ENCODE results near the gene CABLES1. TPM values are rescaled to one million over a fixed set of nuclear protein-coding genes. Genes with fewer than 3 reads are reported as not detected.

CABLES1 gene
- total and polyA plus RNA-seq, 2 of the 4 experiments (the other 2 are of a cell fraction), result 4.7 to 5.7 TPM

DNA sequence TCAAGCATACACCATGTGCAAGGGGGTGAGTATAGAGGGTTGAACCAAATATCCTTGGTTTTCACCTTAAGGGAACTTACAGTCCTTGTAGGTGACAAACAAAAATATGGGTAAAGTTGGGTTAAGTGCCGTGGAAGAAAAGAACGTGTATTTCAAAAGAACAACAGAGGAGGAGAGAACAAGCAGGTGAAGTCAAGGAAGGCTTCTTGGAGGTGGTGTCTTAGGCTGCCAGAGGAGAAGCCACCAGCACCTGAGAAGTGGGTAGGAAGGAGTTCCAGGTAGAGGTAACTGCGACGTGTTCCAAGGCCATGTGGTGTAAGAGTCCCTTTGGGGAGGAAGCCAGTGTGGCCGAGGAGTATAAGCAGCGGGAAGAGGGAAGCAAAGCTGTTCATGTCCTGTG is 27.2 kb downstream of the CABLES1 start:
- no peak overlapping the region for H3K14ac ChIP-seq (replicated peaks; ENCODE audit: low read depth, low read length)
- ChIA-PET CTCF (interaction anchor here (0.6 kb wide), 1 partner anchor 178 kb away, joined by 3 read pairs; no protein-coding TSS in a partner anchor), POLR2A (ENCODE audit: unreplicated experiment) (no interaction called here)
- H3K9me3 ChIP-seq (ENCODE audit: control insufficient read depth, insufficient read depth, low read length), result no peaks in the 10 kb centered on the region
- in situ Hi-C loops (cut with MboI; ENCODE audit: low sequenced_read_pairs) (no loop called here), dilution Hi-C loops (cut with HindIII; ENCODE audit: low sequenced_read_pairs, unreplicated experiment) (no loop called here), intact Hi-C loops (cut with micrococcal nuclease) (no loop called here)
- no peak overlapping the region for H3K4ac ChIP-seq (ENCODE audit: low read depth, low read length)
- no peak overlapping the region for H2BK5ac ChIP-seq (ENCODE audit: low read depth, low read length, poor library complexity, severe bottlenecking)
- TF ChIP-seq, protein P1, sequence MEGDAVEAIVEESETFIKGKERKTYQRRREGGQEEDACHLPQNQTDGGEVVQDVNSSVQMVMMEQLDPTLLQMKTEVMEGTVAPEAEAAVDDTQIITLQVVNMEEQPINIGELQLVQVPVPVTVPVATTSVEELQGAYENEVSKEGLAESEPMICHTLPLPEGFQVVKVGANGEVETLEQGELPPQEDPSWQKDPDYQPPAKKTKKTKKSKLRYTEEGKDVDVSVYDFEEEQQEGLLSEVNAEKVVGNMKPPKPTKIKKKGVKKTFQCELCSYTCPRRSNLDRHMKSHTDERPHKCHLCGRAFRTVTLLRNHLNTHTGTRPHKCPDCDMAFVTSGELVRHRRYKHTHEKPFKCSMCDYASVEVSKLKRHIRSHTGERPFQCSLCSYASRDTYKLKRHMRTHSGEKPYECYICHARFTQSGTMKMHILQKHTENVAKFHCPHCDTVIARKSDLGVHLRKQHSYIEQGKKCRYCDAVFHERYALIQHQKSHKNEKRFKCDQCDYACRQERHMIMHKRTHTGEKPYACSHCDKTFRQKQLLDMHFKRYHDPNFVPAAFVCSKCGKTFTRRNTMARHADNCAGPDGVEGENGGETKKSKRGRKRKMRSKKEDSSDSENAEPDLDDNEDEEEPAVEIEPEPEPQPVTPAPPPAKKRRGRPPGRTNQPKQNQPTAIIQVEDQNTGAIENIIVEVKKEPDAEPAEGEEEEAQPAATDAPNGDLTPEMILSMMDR (conservative IDR thresholded peaks at IDR 0.05; ENCODE audit: low read depth, low read length), result no peak
- no peak for TF ChIP-seq RCOR1 (IDR thresholded peaks at IDR 0.05; ENCODE audit: insufficient replicate concordance, low read length)
- TF ChIP-seq, protein P2, sequence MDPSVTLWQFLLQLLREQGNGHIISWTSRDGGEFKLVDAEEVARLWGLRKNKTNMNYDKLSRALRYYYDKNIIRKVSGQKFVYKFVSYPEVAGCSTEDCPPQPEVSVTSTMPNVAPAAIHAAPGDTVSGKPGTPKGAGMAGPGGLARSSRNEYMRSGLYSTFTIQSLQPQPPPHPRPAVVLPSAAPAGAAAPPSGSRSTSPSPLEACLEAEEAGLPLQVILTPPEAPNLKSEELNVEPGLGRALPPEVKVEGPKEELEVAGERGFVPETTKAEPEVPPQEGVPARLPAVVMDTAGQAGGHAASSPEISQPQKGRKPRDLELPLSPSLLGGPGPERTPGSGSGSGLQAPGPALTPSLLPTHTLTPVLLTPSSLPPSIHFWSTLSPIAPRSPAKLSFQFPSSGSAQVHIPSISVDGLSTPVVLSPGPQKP (IDR thresholded peaks at IDR 0.05; ENCODE audit: borderline replicate concordance, low read depth, low read length), result no peak
- TF ChIP-seq MAZ (IDR thresholded peaks at IDR 0.05; ENCODE audit: borderline replicate concordance, low read depth, low read length), result no peak
- TF ChIP-seq RFX5 (IDR thresholded peaks at IDR 0.05; ENCODE audit: low read depth, low read length), result no peak
- TF ChIP-seq SMC3 (IDR thresholded peaks at IDR 0.05; ENCODE audit: low read depth, low read length), result no peak
- TF ChIP-seq MAFK (IDR thresholded peaks at IDR 0.05; ENCODE audit: low read depth, low read length), result no peak
- no peak for TF ChIP-seq BHLHE40 (IDR thresholded peaks at IDR 0.05; ENCODE audit: low read depth, low read length)
- TF ChIP-seq CEBPB (IDR thresholded peaks at IDR 0.05; ENCODE audit: low read depth, low read length), result no peak
- no peak for TF ChIP-seq RAD21 (IDR thresholded peaks at IDR 0.05; ENCODE audit: low read length)
- no peak for TF ChIP-seq MXI1 (IDR thresholded peaks at IDR 0.05; ENCODE audit: borderline replicate concordance, low read depth, low read length)
- H3K4me2 ChIP-seq (ENCODE audit: low read depth, low read length), result no peak overlapping the region
- peaks cover 5% of the 10 kb centered on the region for H3K4me1 ChIP-seq (ENCODE audit: control insufficient read depth, insufficient read depth, low read length)
- no peak overlapping the region for H2AFZ ChIP-seq (replicated peaks; ENCODE audit: low read length, poor library complexity)
- no peak overlapping the region for H4K91ac ChIP-seq (ENCODE audit: insufficient read depth, low read depth, low read length)
- no peak overlapping the region for H3K56ac ChIP-seq (ENCODE audit: extremely low read depth, insufficient read depth, low read length)
- H3K23ac ChIP-seq (ENCODE audit: low read depth, low read length), result no peak overlapping the region
- peaks cover 57% of the 10 kb centered on the region for H4K20me1 ChIP-seq (ENCODE audit: insufficient read depth, low read length)
- no peak overlapping the region for H2BK120ac ChIP-seq (ENCODE audit: low read depth, low read length)
- WGBS, 2 experiments (ENCODE audit: extremely low coverage in 2 of 2, insufficient read length in 1 of 2), result 100% methylated on average over 5 of the region's 6 CpGs; no CpG with 5 or more reads in 1 of the 2 experiments
- peaks cover 3% of the 10 kb centered on the region; the same call in 1 of the 2 replicates for H3K36me3 ChIP-seq (ENCODE audit: control insufficient read depth, insufficient read depth, low read length)
- H3K27me3 ChIP-seq (ENCODE audit: control insufficient read depth, insufficient read depth, low read length), result no peaks in the 10 kb centered on the region
- DNase-seq (no peak), ATAC-seq (ENCODE audit: low read depth) (no peak)
- no peak overlapping the region for H3K4me3 ChIP-seq (ENCODE audit: insufficient read depth, low read depth, low read length)
- H3K9ac ChIP-seq (ENCODE audit: low read depth, low read length), result no peak overlapping the region
- no peak overlapping the region for H2BK15ac ChIP-seq (ENCODE audit: low read depth, low read length)
- no peak overlapping the region for H2BK20ac ChIP-seq (ENCODE audit: low read depth, low read length)
- no peak overlapping the region for H3K18ac ChIP-seq (ENCODE audit: low read depth, low read length)
- peaks cover 27 to 78% of the 10 kb centered on the region in 2 experiments for H3K79me1 ChIP-seq (ENCODE audit: low read depth in 1 of 2, low read length in 2 of 2)
- H4K8ac ChIP-seq (ENCODE audit: low read depth in 2 of 2, low read length in 2 of 2), result no peak overlapping the region
- H3K27ac ChIP-seq (ENCODE audit: insufficient read depth, low read length), result no peak overlapping the region
- BruUV-seq (replicated peaks), result no TSS peak
- H2AK5ac ChIP-seq (ENCODE audit: low read depth, low read length), result no peak overlapping the region
- H3K9me1 ChIP-seq (ENCODE audit: insufficient read depth, low read length), result peaks cover 4% of the 10 kb centered on the region
- no peak overlapping the region for H2AK9ac ChIP-seq (replicated peaks; ENCODE audit: low read depth, low read length, poor library complexity)
- no peak overlapping the region for H4K5ac ChIP-seq (ENCODE audit: low read depth, low read length)
